Measurements from ENCODE around the gene RPF1. TPM values are rescaled to one million over a fixed set of nuclear protein-coding genes. Genes with fewer than 3 reads are reported as not detected.
"Not testable (repeated sequence)": the region's sequence is repeated elsewhere in the genome, so short reads cannot be mapped to it uniquely, and the experiment has no call there.

Gene RPF1
- total RNA-seq, 1 donor from 2014 or later = 18.4 TPM

- Mint-ChIP-seq H3K9me3 (ENCODE audit: unreplicated experiment) (peaks cover 5% of the 10 kb centered on the region), H3K4me3 (ENCODE audit: unreplicated experiment) (peak overlapping the region; percentile 100)
- TF ChIP-seq CTCF (IDR thresholded peaks at IDR 0.05; ENCODE audit: unreplicated experiment) = no peak
Observed at GRCh38 chr1:84504580-84505492, 25.8 kb downstream of the RPF1 start.

DNA sequence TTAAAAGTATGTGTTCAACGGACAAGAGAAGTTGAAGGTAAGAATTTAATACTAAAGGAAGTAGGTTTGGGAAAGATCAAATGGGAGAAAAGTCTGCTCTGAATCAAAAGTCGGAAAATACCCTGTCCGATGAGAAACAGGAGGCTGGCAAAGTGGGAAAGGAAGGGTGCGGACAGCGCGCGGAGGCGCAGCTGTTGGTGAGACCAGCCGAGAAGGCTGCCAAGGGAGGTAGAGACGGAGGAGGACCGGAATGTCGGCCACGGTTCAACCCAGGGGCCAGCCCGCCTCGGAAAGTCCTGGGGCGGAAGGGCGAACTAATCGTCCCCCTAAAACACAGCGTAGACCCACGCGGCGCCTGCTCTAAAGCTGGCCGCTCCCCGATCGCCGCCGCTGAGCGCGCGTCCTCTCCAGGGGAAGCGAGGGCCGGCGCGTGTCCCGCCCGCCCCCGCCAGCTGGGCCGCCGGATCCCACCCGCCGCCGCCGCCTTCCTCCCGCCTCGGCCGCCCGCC is 26.5 kb downstream of the RPF1 start:
- Mint-ChIP-seq H3K9me3 (ENCODE audit: unreplicated experiment) (peaks cover 5% of the 10 kb centered on the region), H3K27me3 (ENCODE audit: unreplicated experiment) (peaks cover 10% of the 10 kb centered on the region), H3K4me1 (ENCODE audit: unreplicated experiment) (peaks cover 27% of the 10 kb centered on the region), H3K4me3 (ENCODE audit: unreplicated experiment) (peak overlapping the region; percentile 100), H3K27ac (ENCODE audit: unreplicated experiment) (peak overlapping the region; percentile 100), H3K36me3 (ENCODE audit: low read depth, unreplicated experiment) (peaks cover 10% of the 10 kb centered on the region)
- TF ChIP-seq CTCF (IDR thresholded peaks at IDR 0.05; ENCODE audit: unreplicated experiment) = no peak
- no peak for DNase-seq (ENCODE audit: low spot score)

More at GRCh38 chr1:84504580-84505492, 25.8 kb downstream of the RPF1 start:
- Mint-ChIP-seq H3K27ac (ENCODE audit: unreplicated experiment) (peak overlapping the region; percentile 100), H3K36me3 (ENCODE audit: low read depth, unreplicated experiment) (peaks cover 10% of the 10 kb centered on the region), H3K4me1 (ENCODE audit: unreplicated experiment) (peaks cover 27% of the 10 kb centered on the region), H3K27me3 (ENCODE audit: unreplicated experiment) (peaks cover 10% of the 10 kb centered on the region)
- DNase-seq (ENCODE audit: low spot score) = no peak

- peak within 1 kb of the TSS; percentile 100 for H3K4me3 Mint-ChIP-seq (ENCODE audit: unreplicated experiment)
- no peak for TF ChIP-seq CTCF (IDR thresholded peaks at IDR 0.05; ENCODE audit: unreplicated experiment)
Observed at GRCh38 chr1:84506002-84506728, 27.1 kb downstream of the RPF1 start, which contains the start of the genes GNG5 and SPATA1. Gene GNG5 (minus strand): TSS chr1:84506581. CDS start chr1:84506091, 490 bp downstream. Gene SPATA1 (plus strand): TSS chr1:84506386. CDS start chr1:84516360, 9,974 bp downstream.

DNA sequence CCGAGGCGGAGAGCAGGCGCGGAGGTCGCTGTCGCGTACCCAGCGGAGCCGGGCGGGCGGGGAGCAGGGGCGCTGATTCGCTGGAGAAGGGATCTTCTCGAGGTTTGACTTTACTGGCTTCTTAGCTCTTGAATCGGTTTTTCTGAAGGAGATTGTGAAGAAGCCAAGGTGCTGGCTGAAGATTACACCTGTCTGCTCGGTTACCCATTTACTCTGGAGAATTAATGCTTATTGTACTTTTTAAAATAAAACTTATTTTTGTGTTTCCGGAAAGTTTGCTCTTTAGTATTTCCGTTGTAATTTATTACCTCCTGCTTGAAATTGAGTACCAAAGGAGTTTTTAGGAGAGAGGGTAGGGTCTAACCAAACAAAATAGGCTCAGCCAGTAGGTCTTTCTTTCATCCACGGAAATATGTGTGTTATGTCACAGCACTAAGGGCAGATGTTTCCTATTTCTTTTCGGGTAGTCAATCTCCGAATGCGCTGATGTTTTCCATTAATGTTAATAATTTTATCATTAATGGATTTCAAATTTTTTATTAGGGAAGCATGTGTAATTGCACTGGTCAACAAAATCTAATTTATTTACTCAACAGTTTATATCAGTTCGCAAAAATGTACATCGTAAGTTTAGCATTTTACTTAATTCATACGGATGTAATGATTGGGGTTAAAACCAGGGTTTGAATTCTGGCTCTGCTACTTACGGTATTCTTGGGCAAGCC is 27.8 kb downstream of the RPF1 start:
- Mint-ChIP-seq H3K4me3 (ENCODE audit: unreplicated experiment) (peak overlapping the region; percentile 85), H3K36me3 (ENCODE audit: low read depth, unreplicated experiment) (peaks cover 6% of the 10 kb centered on the region), H3K9me3 (ENCODE audit: unreplicated experiment) (peaks cover 5% of the 10 kb centered on the region), H3K27ac (ENCODE audit: unreplicated experiment) (peak overlapping the region; percentile 85), H3K4me1 (ENCODE audit: unreplicated experiment) (peaks cover 25% of the 10 kb centered on the region), H3K27me3 (ENCODE audit: unreplicated experiment) (peaks cover 10% of the 10 kb centered on the region)
- TF ChIP-seq CTCF (IDR thresholded peaks at IDR 0.05; ENCODE audit: unreplicated experiment) = no peak
- DNase-seq (ENCODE audit: low spot score) = no peak

More at GRCh38 chr1:84506002-84506728, 27.1 kb downstream of the RPF1 start, which contains the start of the genes GNG5 and SPATA1:
- peak; percentile 98 for DNase-seq (ENCODE audit: low spot score)
- H3K27ac Mint-ChIP-seq (ENCODE audit: unreplicated experiment) = peak within 1 kb of the TSS; percentile 100
- H3K36me3 Mint-ChIP-seq (ENCODE audit: low read depth, unreplicated experiment) = peaks cover 8% of the 10 kb centered on the region
- H3K9me3 Mint-ChIP-seq (ENCODE audit: unreplicated experiment) = peaks cover 5% of the 10 kb centered on the region
- H3K4me1 Mint-ChIP-seq (ENCODE audit: unreplicated experiment) = peaks cover 26% of the 10 kb centered on the region
- peaks cover 10% of the 10 kb centered on the region for H3K27me3 Mint-ChIP-seq (ENCODE audit: unreplicated experiment)

GRCh38 chr1:84507887-84508286 is 28.8 kb downstream of the RPF1 start:
- DNase-seq (ENCODE audit: low spot score); H3K36me3 Mint-ChIP-seq (ENCODE audit: low read depth, unreplicated experiment); H3K4me3 Mint-ChIP-seq (ENCODE audit: unreplicated experiment); H3K9me3 Mint-ChIP-seq (ENCODE audit: unreplicated experiment); H3K27ac Mint-ChIP-seq (ENCODE audit: unreplicated experiment): not testable (repeated sequence)
- H3K4me1 Mint-ChIP-seq (ENCODE audit: unreplicated experiment) = peaks cover 25% of the 10 kb centered on the region
- H3K27me3 Mint-ChIP-seq (ENCODE audit: unreplicated experiment) = peaks cover 10% of the 10 kb centered on the region
